A549 (cell line): ENCODE data around the gene SPTBN4.

Source experiments
- CHD2 ChIP-seq: fragments of 150-350 bp; IDR thresholded peaks from 2 replicates; pipeline ENCODE4 v1.6.1; 2014; ENCODE audit warnings: low read length; ENCODE audit not compliant: partially characterized antibody
- CTCF ChIP-seq: fragments of >200 bp; sonication (Bioruptor Twin); formaldehyde crosslinking; IDR thresholded peaks from 3 replicates; pipeline ENCODE4 v1.5.1; 2016
- HMGXB4 ChIP-seq: fragments of 250-450 bp; sonication (Bioruptor Pico); IDR thresholded peaks from 2 replicates; pipeline ENCODE4 v1.5.0; 2021; ENCODE audit warnings: mild to moderate bottlenecking, moderate library complexity, borderline replicate concordance
- MAFK ChIP-seq: fragments of 450-650 bp; IDR thresholded peaks from 2 replicates; pipeline ENCODE4 v1.6.1; 2014; ENCODE audit not compliant: partially characterized antibody
- NR3C1 ChIP-seq: fragments of >200 bp; sonication (Bioruptor Twin); formaldehyde crosslinking; IDR thresholded peaks from 3 replicates; pipeline ENCODE4 v1.6.1; 2017
- PHF8 ChIP-seq: fragments of 200-600 bp; sonication (generic); IDR thresholded peaks from 2 replicates; pipeline ENCODE4 v1.6.1; 2016; ENCODE audit warnings: low read depth, mild to moderate bottlenecking, antibody characterized with exemption, moderate library complexity, borderline replicate concordance
- POLR2A ChIP-seq: IDR thresholded peaks from 2 replicates; pipeline ENCODE4 v1.6.1; 2012; ENCODE audit warnings: mild to moderate bottlenecking, low read length
- RAD21 ChIP-seq, 2 experiments: fragments of >200 bp in 1 of 2; sonication (Bioruptor Twin) in 1 of 2; formaldehyde crosslinking in 1 of 2; IDR thresholded peaks in 1 of 2; conservative IDR thresholded peaks in 1 of 2; 2 replicates in 1 of 2; 3 replicates in 1 of 2; pipeline ENCODE4 v1.6.1; 2012 to 2018; ENCODE audit warnings: inconsistent platforms in 1 of 2
- RCOR1 ChIP-seq: fragments of 150-350 bp; IDR thresholded peaks from 2 replicates; pipeline ENCODE4 v1.6.1; 2014; ENCODE audit warnings: antibody characterized with exemption, low read length, low read depth
- REST ChIP-seq: fragments of 200-600 bp; sonication (generic); IDR thresholded peaks from 2 replicates; pipeline ENCODE4 v1.6.1; 2016; ENCODE audit warnings: antibody characterized with exemption, mild to moderate bottlenecking, moderate library complexity
- SMC3 ChIP-seq: fragments of >200 bp; sonication (Bioruptor Twin); formaldehyde crosslinking; IDR thresholded peaks from 3 replicates; pipeline ENCODE4 v1.6.1; 2018; ENCODE audit warnings: inconsistent platforms

GRCh38 chr19:40471111-40471510 is 4.3 kb downstream of the SPTBN4 start:
- TF ChIP-seq SMC3 (no peak), CTCF (no peak), PHF8 (no peak), REST (no peak), CHD2 (no peak), POLR2A (no peak), RAD21 (conservative IDR thresholded peaks at IDR 0.05 in 1 of 2, IDR thresholded peaks at IDR 0.05 in 1 of 2) (no peak), NR3C1 (no peak), MAFK (no peak), RCOR1 (no peak), HMGXB4 (CRISPR knock-in tag) (no peak)
